Caco-2 (cell line): ENCODE results near the gene FAM13A. TPM values are rescaled to one million over a fixed set of nuclear protein-coding genes. Genes with fewer than 3 reads are reported as not detected.

Experiments used
- BruUV-seq: library from RNA; stranded (reverse); fragments of 400-500 nt; replicated peaks from 2 replicates; lab custom pipeline; 2021; lab: Mats Ljungman, UMichigan
- CTCF ChIA-PET: fragments of 300-600 bp; sonication (Branson Sonifier 250); formaldehyde crosslinking; loops from one replicate; lab custom pipeline; 2022; ENCODE audit warnings: antibody characterized with exemption; lab: Charles Lee
- POLR2A ChIA-PET: fragments of 300-600 bp; sonication (Branson Sonifier 250); formaldehyde crosslinking; loops from one replicate; lab custom pipeline; 2022; ENCODE audit warnings: antibody characterized with exemption; lab: Charles Lee
- DNase-seq, 2 experiments: peaks; one replicate each; pipeline versions ENCODE4 v3.0.0 to v3.0.0-alpha.2; 2020 to 2022
- H3K27me3 ChIP-seq: replicated peaks from 2 replicates; pipeline ENCODE4 v1.6.0; 2011; ENCODE audit warnings: low read length; ENCODE audit not compliant: control insufficient read depth, insufficient read depth
- H3K36me3 ChIP-seq: 2 replicates; pipeline ENCODE4 v1.5.1; 2011; ENCODE audit warnings: low read length; ENCODE audit not compliant: control insufficient read depth, insufficient read depth
- H3K4me1 ChIP-seq: fragments of 250-450 bp; sonication (Bioruptor Pico); 2 replicates; pipeline ENCODE4 v1.5.1; 2020; ENCODE audit warnings: mild to moderate bottlenecking
- H3K4me3 ChIP-seq: 2 replicates; pipeline ENCODE4 v1.5.1; 2011; ENCODE audit warnings: low read depth, mild to moderate bottlenecking, control low read depth, low read length
- H3K9me3 ChIP-seq: fragments of 250-450 bp; sonication (Bioruptor Pico); 2 replicates; pipeline ENCODE4 v1.5.1; 2020; ENCODE audit warnings: mild to moderate bottlenecking, moderate library complexity
- H3K27ac Mint-ChIP-seq: one replicate; pipeline ENCODE4 v1.8.0; 2022; ENCODE audit warnings: mixed read lengths; ENCODE audit not compliant: unreplicated experiment
- H3K27me3 Mint-ChIP-seq: one replicate; pipeline ENCODE4 v1.8.0; 2022; ENCODE audit warnings: mixed read lengths; ENCODE audit not compliant: insufficient read depth, unreplicated experiment
- H3K36me3 Mint-ChIP-seq: one replicate; pipeline ENCODE4 v1.8.0; 2022; ENCODE audit warnings: mild to moderate bottlenecking, mixed read lengths; ENCODE audit not compliant: insufficient read depth, unreplicated experiment
- H3K4me1 Mint-ChIP-seq: one replicate; pipeline ENCODE4 v1.8.0; 2022; ENCODE audit warnings: low read depth, mixed read lengths; ENCODE audit not compliant: unreplicated experiment
- H3K4me3 Mint-ChIP-seq: one replicate; pipeline ENCODE4 v1.8.0; 2022; ENCODE audit warnings: mild to moderate bottlenecking, moderate library complexity, mixed read lengths; ENCODE audit not compliant: unreplicated experiment
- H3K9me3 Mint-ChIP-seq: one replicate; pipeline ENCODE4 v1.8.0; 2022; ENCODE audit warnings: mixed read lengths; ENCODE audit not compliant: unreplicated experiment
- CTCF ChIP-seq, 2 experiments: fragments of 200-600 bp in 1 of 2; IDR thresholded peaks; 1 replicate in 1 of 2; 2 replicates in 1 of 2; pipeline versions ENCODE4 v1.5.1 to v1.8.0; 2011 to 2022; ENCODE audit warnings: antibody characterized with exemption in 1 of 2, control low read depth in 1 of 2, inconsistent platforms in 1 of 2, low read depth in 1 of 2, low read length in 1 of 2, mild to moderate bottlenecking in 1 of 2, moderate library complexity in 1 of 2; ENCODE audit not compliant: insufficient read depth in 1 of 2, severe bottlenecking in 1 of 2, unreplicated experiment in 1 of 2
- intact Hi-C: fragments of 100-400 bp; cut with micrococcal nuclease; formaldehyde crosslinking; loops from one replicate; pipeline ENCODE4 v1.10.0; 2022; ENCODE audit not compliant: unreplicated experiment
- total RNA-seq: library from RNA; stranded (reverse); gene quantifications from 2 replicates; pipeline ENCODE4 v1.2.3, GENCODE V29; 2022

The FAM13A gene
- total RNA-seq, 1 experiment from 2014 or later: 11.0 TPM

- Mint-ChIP-seq H3K27me3 (no peaks in the 10 kb centered on the region), H3K4me1 (no peaks in the 10 kb centered on the region), H3K9me3 (peaks cover 15% of the 10 kb centered on the region), H3K4me3 (no peak overlapping the region), H3K27ac (no peak overlapping the region), H3K36me3 (no peaks in the 10 kb centered on the region)
- ChIA-PET CTCF (no interaction called here), POLR2A (no interaction called here)
- BruUV-seq: no TSS peak
- H3K27me3 ChIP-seq: no peaks in the 10 kb centered on the region
- no peak for TF ChIP-seq CTCF (IDR thresholded peaks at IDR 0.05; ENCODE audit: insufficient read depth in 1 of 2, low read depth in 1 of 2, low read length in 1 of 2, severe bottlenecking in 1 of 2, unreplicated experiment in 1 of 2)
- intact Hi-C loops: no loop called here
- no peaks in the 10 kb centered on the region for H3K36me3 ChIP-seq
- no peak overlapping the region for H3K4me3 ChIP-seq
- H3K4me1 ChIP-seq: no peaks in the 10 kb centered on the region
- H3K9me3 ChIP-seq: no peaks in the 10 kb centered on the region
- no peak for DNase-seq
Observed at GRCh38 chr4:89031272-89031671, 25.7 kb downstream of the FAM13A start.

- H3K4me1 Mint-ChIP-seq: no peaks in the 10 kb centered on the region
Observed at GRCh38 chr4:89029591-89029990, 27.4 kb downstream of the FAM13A start.

GRCh38 chr4:89026542-89026941 is 30.4 kb downstream of the FAM13A start:
- Histone ChIP-seq H3K4me3 (no peak overlapping the region), H3K4me1 (peaks cover 8% of the 10 kb centered on the region), H3K9me3 (no peaks in the 10 kb centered on the region), H3K36me3 (no peaks in the 10 kb centered on the region), H3K27me3 (no peaks in the 10 kb centered on the region)
- Mint-ChIP-seq H3K4me3 (no peak overlapping the region), H3K27me3 (no peaks in the 10 kb centered on the region), H3K27ac (no peak overlapping the region), H3K4me1 (peaks cover 11% of the 10 kb centered on the region), H3K9me3 (no peaks in the 10 kb centered on the region), H3K36me3 (no peaks in the 10 kb centered on the region)
- POLR2A ChIA-PET: no interaction called here
- CTCF ChIA-PET: no interaction called here
- no TSS peak for BruUV-seq
- no peak for TF ChIP-seq CTCF (IDR thresholded peaks at IDR 0.05; ENCODE audit: insufficient read depth in 1 of 2, low read depth in 1 of 2, low read length in 1 of 2, severe bottlenecking in 1 of 2, unreplicated experiment in 1 of 2)
- intact Hi-C loops: no loop called here
- DNase-seq: no peak

More at GRCh38 chr4:89029591-89029990, 27.4 kb downstream of the FAM13A start:
- Mint-ChIP-seq H3K27ac (no peak overlapping the region), H3K4me3 (no peak overlapping the region), H3K27me3 (no peaks in the 10 kb centered on the region), H3K36me3 (no peaks in the 10 kb centered on the region), H3K9me3 (no peaks in the 10 kb centered on the region)
- no peaks in the 10 kb centered on the region for H3K9me3 ChIP-seq
- H3K36me3 ChIP-seq: no peaks in the 10 kb centered on the region
- no TSS peak for BruUV-seq
- no peak for TF ChIP-seq CTCF (IDR thresholded peaks at IDR 0.05; ENCODE audit: insufficient read depth in 1 of 2, low read depth in 1 of 2, low read length in 1 of 2, severe bottlenecking in 1 of 2, unreplicated experiment in 1 of 2)
- H3K4me1 ChIP-seq: no peaks in the 10 kb centered on the region
- CTCF ChIA-PET: no interaction called here
- POLR2A ChIA-PET: no interaction called here
- intact Hi-C loops: no loop called here
- DNase-seq: no peak
- no peaks in the 10 kb centered on the region for H3K27me3 ChIP-seq
- H3K4me3 ChIP-seq: no peak overlapping the region
